HUDEP-2 (cell line): Measurements from ENCODE around the gene ZNF260.
"Not testable (repeated sequence)": the region's sequence is repeated elsewhere in the genome, so short reads cannot be mapped to it uniquely, and the experiment has no call there.

Experiments
- DNase-seq, 76 experiments: peaks; one replicate each; lab custom pipeline; 2025; ENCODE audit not compliant: unreplicated experiment in 76 of 76; lab: John Stamatoyannopoulos, UW

Gene ZNF260

DNA sequence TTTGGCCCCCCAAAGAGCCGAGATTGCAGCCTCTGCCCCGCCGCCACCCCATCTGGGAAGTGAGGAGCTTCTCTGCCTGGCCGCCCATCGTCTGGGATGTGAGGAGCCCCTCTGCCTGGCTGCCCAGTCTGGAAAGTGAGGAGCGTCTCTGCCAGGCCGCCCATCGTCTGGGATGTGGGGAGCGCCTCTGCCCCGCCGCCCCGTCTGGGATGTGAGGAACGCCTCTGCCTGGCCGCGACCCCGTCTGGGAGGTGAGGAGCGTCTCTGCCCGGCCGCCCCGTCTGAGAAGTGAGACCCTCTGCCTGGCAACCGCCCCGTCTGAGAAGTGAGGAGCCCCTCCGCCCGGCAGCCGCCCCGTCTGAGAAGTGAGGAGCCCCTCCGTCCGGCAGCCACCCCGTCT, 37.2 kb downstream of the ZNF260 start:
- DNase-seq, result not testable (repeated sequence)

DNA sequence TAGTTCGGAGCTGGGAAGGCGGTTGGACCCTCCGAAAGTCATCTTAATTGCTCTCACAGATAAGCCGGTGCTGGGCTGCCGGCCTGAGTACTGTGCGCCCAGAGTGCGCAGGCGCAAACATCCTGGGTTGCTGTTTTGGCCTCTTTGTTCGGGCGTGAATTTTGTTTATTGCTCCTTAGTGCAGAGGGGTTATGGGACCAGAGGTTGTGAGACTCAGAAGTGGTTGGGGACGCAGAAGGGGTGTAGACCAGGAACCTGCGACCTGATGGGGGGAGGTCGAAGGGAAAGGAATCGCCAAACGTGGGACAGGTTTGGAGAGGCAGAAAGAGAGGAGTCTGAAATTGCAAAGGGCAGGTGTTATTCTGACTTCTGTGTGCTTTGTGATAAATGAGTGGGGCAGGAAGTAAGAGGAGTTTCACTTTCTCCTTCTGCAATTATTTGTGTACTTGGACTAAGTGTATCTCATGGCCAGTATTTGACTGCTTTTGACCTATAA, 38.1 kb downstream of the ZNF260 start:
- DNase-seq, result peak in 53 of 76 experiments; percentile 63 to 95 (median 86)

DNA sequence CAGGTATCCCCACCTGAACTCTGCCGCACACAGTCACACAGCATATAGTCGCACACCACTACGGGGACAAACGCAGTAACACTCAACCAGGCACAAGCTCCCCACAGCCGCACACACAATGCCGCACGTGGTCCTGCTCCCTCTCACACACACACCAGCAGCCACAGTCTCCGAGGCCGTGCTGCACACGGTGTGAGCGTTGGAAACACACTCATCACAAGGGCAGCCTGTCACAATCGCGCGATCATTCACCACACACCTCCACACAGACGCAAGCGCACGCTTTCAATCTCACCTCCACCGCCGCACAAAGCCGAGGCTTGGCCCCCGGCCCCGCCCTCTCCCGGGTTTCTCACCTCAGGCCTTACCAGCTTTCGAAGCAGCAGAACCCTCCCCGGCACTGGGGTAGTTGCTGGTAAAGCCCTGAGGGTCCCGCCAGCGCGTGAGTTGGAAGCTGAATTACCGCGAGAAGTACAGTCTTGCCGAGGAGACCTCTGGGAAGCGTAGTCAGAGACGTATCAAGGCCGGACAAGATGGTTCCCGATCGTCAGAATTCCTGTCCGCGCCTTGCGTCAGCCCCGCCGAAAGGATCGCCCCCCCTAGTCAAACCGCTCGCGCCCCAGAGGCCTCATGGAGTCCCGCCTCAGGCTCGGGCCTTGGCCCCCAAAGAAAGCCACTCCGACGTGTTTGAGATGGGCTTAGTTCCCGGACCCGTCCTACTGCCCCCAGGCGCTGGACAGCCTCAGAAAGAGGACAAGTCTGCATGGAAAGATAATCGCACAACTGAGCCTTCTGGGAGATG, 38.8 kb downstream of the ZNF260 start, which contains the start of gene ZNF566:
Gene ZNF566, minus strand, starts transcription at position 444 of the 802 bp plus-strand sequence. CDS start 13,004 bp downstream, outside the sequence.
- DNase-seq, result peak; percentile 60 to 99 (median 91)

DNA sequence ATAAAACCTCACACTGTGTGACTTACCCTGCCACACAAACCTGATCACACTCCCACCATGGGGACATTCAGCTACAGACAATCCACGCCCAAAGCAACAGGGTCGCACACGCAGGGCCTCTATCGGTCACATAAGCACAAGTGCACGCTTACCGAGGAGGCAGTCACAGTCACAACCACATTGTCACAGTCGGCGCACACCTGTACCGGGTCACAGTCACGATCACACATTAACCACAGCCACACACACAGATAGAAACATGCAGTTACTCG, 39.3 kb downstream of the ZNF260 start:
- DNase-seq, result peak in 56 of 76 experiments; percentile 5 to 73 (median 44)

DNA sequence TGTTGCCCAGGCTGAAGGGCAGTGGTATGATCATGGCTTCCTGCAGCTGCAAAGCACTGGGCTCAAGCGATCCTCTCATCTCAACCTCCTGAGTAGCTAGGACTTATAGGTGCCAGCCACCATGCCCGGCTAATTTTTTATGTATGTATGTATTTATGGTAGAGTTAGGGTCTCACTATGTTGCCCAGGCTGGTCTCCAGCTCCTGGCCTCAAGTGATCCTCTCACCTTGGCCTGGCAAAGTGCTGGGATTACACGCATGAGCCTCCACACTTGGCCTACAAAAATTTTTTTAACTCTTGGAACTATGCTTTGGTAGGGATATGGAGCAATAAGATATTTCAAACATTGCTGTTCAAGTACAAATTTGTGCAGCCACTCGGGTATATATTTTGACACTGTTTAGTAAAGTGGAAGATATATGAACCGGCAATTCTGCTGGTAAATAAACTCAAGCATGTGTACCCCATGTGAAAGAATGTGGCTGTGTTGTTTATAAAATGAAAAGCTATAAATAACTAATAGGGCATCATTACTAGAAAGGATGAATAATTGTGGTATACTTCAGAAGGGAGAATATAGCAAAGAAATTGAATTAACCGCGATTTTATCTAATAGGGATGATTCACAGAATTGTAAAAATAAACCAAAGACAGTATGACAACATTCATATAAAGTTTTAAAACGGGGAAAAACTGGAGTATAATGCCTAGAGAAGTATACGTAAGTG, 39.8 kb downstream of the ZNF260 start:
- no peak for DNase-seq

DNA sequence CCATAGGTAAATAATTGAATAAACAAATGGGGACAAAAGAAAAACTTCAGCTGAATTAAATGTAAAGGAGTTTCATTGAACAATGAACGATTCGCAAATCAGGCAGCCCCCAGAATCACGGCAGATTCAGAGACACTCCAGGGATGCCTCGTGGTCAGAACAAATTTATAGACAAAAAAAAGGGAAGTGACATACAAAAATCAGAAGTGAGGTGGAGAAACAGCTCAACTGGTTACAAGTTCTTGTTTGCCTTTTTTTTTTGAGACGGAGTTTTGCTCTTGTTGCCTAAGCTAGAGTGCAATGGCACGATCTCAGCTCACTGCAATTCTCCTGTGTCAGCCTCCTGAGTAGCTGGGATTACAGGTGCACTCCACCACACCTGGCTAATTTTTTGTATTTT, 44.4 kb downstream of the ZNF260 start:
- no peak for DNase-seq

DNA sequence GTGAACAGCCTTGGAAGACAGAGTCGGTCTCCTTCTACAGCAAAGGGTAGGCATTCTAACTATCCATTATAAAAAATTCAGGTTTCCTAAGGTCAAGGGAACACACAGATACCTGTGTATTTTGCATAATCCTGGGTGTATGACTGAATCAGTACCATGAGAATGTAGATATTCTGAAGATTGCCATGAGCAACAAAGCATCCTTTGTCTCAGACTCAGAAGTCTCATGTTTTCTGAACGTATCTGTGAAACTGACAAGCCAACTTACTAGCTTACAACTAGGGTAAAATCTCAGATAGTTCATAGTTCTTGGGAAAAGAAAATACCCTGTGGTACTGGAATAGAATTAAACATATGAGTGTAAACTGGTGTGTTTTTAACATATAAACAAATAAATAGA, 45.2 kb downstream of the ZNF260 start:
- no peak for DNase-seq
